Activated T-helper 1 cell treated with anti-CD3 and anti-CD28 coated beads, Interleukin-12 subunit alpha, Interleukin-12 subunit beta, Interleukin-2, Interleukin-4 antibody, amounts not matched to agents 30 ng/mL and 10 ng/mL and 1 ng/mL, durations not matched to agents 14 hours and 24 hours and 36 hours (primary cell): ENCODE measurements around the gene C2orf15. TPM values are rescaled to one million over a fixed set of nuclear protein-coding genes. Genes with fewer than 3 reads are reported as not detected.

ENCODE experiments used
- total RNA-seq: library from RNA; stranded (reverse); gene quantifications from 2 replicates; pipeline ENCODE4 v1.2.3, GENCODE V29; 2022

C2orf15 gene
- total RNA-seq, 1 donor from 2014 or later = not detected

Other genes starting within 250 kb of the C2orf15 start
- 0.13 and 0.32 TPM in 2 replicates for gene CRACDL, start 205.5 kb upstream of the C2orf15 start, total RNA-seq
- gene TSGA10, start 13.2 kb downstream of the C2orf15 start, total RNA-seq = 3.0 and 4.1 TPM in 2 replicates
- gene LIPT1, start 13.3 kb downstream of the C2orf15 start, total RNA-seq = 2.2 and 3.3 TPM in 2 replicates
- gene MITD1, start 39.4 kb downstream of the C2orf15 start, total RNA-seq = 45.3 and 50.1 TPM in 2 replicates
- 25.5 and 27.8 TPM in 2 replicates for gene MRPL30, start 39.5 kb downstream of the C2orf15 start, total RNA-seq
- gene LYG2, start 114.0 kb downstream of the C2orf15 start, total RNA-seq = not detected in 2 replicates
- 1.5 and 1.7 TPM in 2 replicates for gene LYG1, start 159.5 kb downstream of the C2orf15 start, total RNA-seq
- 37.0 and 37.3 TPM in 2 replicates for gene TXNDC9, start 194.6 kb downstream of the C2orf15 start, total RNA-seq
- gene EIF5B, start 195.7 kb downstream of the C2orf15 start, total RNA-seq = 84.7 and 84.8 TPM in 2 replicates